Mesenchymal stem cell (in vitro differentiated cells and primary cell): ENCODE results near the gene CD300LD.
"Not testable (repeated sequence)": the region's sequence is repeated elsewhere in the genome, so short reads cannot be mapped to it uniquely, and the experiment has no call there.

Source experiments
- DNase-seq: peaks from one replicate; pipeline ENCODE4 v3.0.0-alpha.2; 2013
- H2AFZ ChIP-seq: one replicate; pipeline ENCODE4 v1.6.1; 2013; ENCODE audit warnings: low read depth, mild to moderate bottlenecking, control low read depth, inconsistent platforms, low read length, moderate library complexity
- H2AK5ac ChIP-seq: 2 replicates; pipeline ENCODE4 v1.6.1; 2013; ENCODE audit warnings: low read length, moderate library complexity, mild to moderate bottlenecking, inconsistent platforms; ENCODE audit not compliant: severe bottlenecking
- H2BK120ac ChIP-seq: one replicate; pipeline ENCODE4 v1.6.1; 2013; ENCODE audit warnings: low read depth, mild to moderate bottlenecking, inconsistent platforms, low read length, moderate library complexity
- H2BK12ac ChIP-seq, 2 experiments: one replicate each; pipeline ENCODE4 v1.6.1; 2013; ENCODE audit warnings: inconsistent platforms in 2 of 2, low read length in 2 of 2, mild to moderate bottlenecking in 2 of 2, moderate library complexity in 2 of 2, control low read depth in 1 of 2
- H2BK15ac ChIP-seq: one replicate; pipeline ENCODE4 v1.6.1; 2013; ENCODE audit warnings: mild to moderate bottlenecking, low read depth, inconsistent platforms; ENCODE audit not compliant: poor library complexity, severe bottlenecking
- H2BK5ac ChIP-seq: 2 replicates; pipeline ENCODE4 v1.6.1; 2013; ENCODE audit warnings: low read depth, mild to moderate bottlenecking, low read length, control low read depth, inconsistent platforms; ENCODE audit not compliant: poor library complexity, severe bottlenecking
- H3K14ac ChIP-seq, 2 experiments: one replicate each; pipeline ENCODE4 v1.6.1; 2013; ENCODE audit warnings: inconsistent platforms in 2 of 2, low read length in 2 of 2, control low read depth in 1 of 2, mild to moderate bottlenecking in 1 of 2, moderate library complexity in 1 of 2
- H3K18ac ChIP-seq, 2 experiments: one replicate each; pipeline ENCODE4 v1.6.1; 2013; ENCODE audit warnings: inconsistent platforms in 2 of 2, low read length in 2 of 2, control low read depth in 1 of 2, low read depth in 1 of 2, mild to moderate bottlenecking in 1 of 2
- H3K23ac ChIP-seq, 2 experiments: one replicate each; pipeline ENCODE4 v1.6.1; 2013; ENCODE audit warnings: inconsistent platforms in 2 of 2, low read length in 2 of 2, mild to moderate bottlenecking in 2 of 2, moderate library complexity in 2 of 2, control low read depth in 1 of 2
- H3K27ac ChIP-seq: 2 replicates; pipeline ENCODE4 v1.5.1; 2013; ENCODE audit warnings: mild to moderate bottlenecking, moderate library complexity, low read length, control low read depth, inconsistent platforms; ENCODE audit not compliant: poor library complexity, severe bottlenecking
- H3K27me3 ChIP-seq, 2 experiments: 2 replicates each; pipeline versions ENCODE4 v1.6.1 to v1.7.0; 2013; ENCODE audit warnings: low read length in 2 of 2, mild to moderate bottlenecking in 2 of 2, moderate library complexity in 2 of 2, control low read depth in 1 of 2, inconsistent platforms in 1 of 2; ENCODE audit not compliant: control insufficient read depth in 1 of 2, insufficient read depth in 1 of 2
- H3K36me3 ChIP-seq, 2 experiments: 2 replicates each; pipeline versions ENCODE4 v1.6.1 to v1.7.0; 2013; ENCODE audit warnings: low read length in 2 of 2, control low read depth in 1 of 2, inconsistent platforms in 1 of 2, low read depth in 1 of 2, mild to moderate bottlenecking in 1 of 2; ENCODE audit not compliant: insufficient read depth in 2 of 2, control insufficient read depth in 1 of 2
- H3K4ac ChIP-seq, 2 experiments: one replicate each; pipeline ENCODE4 v1.6.1; 2013; ENCODE audit warnings: inconsistent platforms in 2 of 2, low read length in 2 of 2, mild to moderate bottlenecking in 2 of 2, moderate library complexity in 2 of 2, control low read depth in 1 of 2, low read depth in 1 of 2
- H3K4me1 ChIP-seq: 2 replicates; pipeline ENCODE4 v1.6.1; 2013; ENCODE audit warnings: low read depth, low read length, control low read depth; ENCODE audit not compliant: control insufficient read depth, insufficient read depth
- H3K4me2 ChIP-seq: 2 replicates; pipeline ENCODE4 v1.6.1; 2013; ENCODE audit warnings: low read length, mild to moderate bottlenecking, inconsistent platforms; ENCODE audit not compliant: poor library complexity, severe bottlenecking
- H3K4me3 ChIP-seq, 2 experiments: 2 replicates each; pipeline versions ENCODE4 v1.5.1 to v1.7.0; 2013; ENCODE audit warnings: low read length in 2 of 2, mild to moderate bottlenecking in 2 of 2, control low read depth in 1 of 2, low read depth in 1 of 2; ENCODE audit not compliant: insufficient read depth in 1 of 2
- H3K79me1 ChIP-seq: replicated peaks from 2 replicates; pipeline ENCODE4 v1.6.1; 2013; ENCODE audit warnings: mild to moderate bottlenecking, control low read depth, low read length, inconsistent platforms; ENCODE audit not compliant: poor library complexity, severe bottlenecking
- H3K9ac ChIP-seq: 2 replicates; pipeline ENCODE4 v1.7.0; 2013; ENCODE audit warnings: mild to moderate bottlenecking, low read length, moderate library complexity
- H3K9me3 ChIP-seq: 2 replicates; pipeline ENCODE4 v1.7.0; 2013; ENCODE audit warnings: mild to moderate bottlenecking, low read length; ENCODE audit not compliant: control insufficient read depth
- H4K8ac ChIP-seq: one replicate; pipeline ENCODE4 v1.6.1; 2013; ENCODE audit warnings: inconsistent platforms, mild to moderate bottlenecking, low read length, moderate library complexity
- H4K91ac ChIP-seq: one replicate; pipeline ENCODE4 v1.6.1; 2013; ENCODE audit warnings: mild to moderate bottlenecking, low read length, inconsistent platforms
- WGBS: methylation state at CpG from one replicate; pipeline ENCODE4 v1.1.7; 2013; ENCODE audit warnings: mixed read lengths; 5-methylcytosine and 5-hydroxymethylcytosine counted together

Gene CD300LD

DNA sequence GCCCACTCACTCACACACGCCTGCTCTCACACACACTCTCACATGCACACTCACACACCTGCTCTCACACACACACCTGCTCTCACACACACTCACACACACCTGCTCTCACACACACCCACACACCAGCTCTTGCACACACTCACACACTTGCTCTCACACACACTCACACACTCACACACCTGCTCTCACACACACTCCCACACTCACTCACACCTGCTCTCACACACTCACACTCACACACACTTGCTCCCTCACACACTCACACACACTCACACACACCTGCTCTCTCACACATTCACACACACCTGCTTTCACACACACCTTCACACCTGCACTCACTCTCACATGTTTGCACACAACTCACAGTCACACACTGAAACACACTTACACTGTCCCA lies 28.7 kb downstream of the CD300LD start:
- no peak overlapping the region for H2BK5ac ChIP-seq
- no peak overlapping the region for H2BK120ac ChIP-seq
- H2BK12ac ChIP-seq: no peak overlapping the region
- no peak overlapping the region for H3K18ac ChIP-seq
- no peaks in the 10 kb centered on the region for H3K36me3 ChIP-seq
- DNase-seq: no peak
- no peak overlapping the region for H3K27ac ChIP-seq
- H3K9ac ChIP-seq: no peak overlapping the region
- no peak overlapping the region for H3K4ac ChIP-seq
- H3K9me3 ChIP-seq: no peaks in the 10 kb centered on the region
- WGBS: 95% methylated on average over 1 of the region's 1 CpG
- no peak overlapping the region for H2AK5ac ChIP-seq
- H3K14ac ChIP-seq: no peak overlapping the region
- H3K4me1 ChIP-seq: peaks cover 4% of the 10 kb centered on the region
- H4K8ac ChIP-seq: no peak overlapping the region
- no peaks in the 10 kb centered on the region for H3K79me1 ChIP-seq
- no peak overlapping the region for H3K4me2 ChIP-seq
- H3K4me3 ChIP-seq: no peak overlapping the region
- H4K91ac ChIP-seq: no peak overlapping the region
- H2BK15ac ChIP-seq: no peak overlapping the region
- H3K23ac ChIP-seq: no peak overlapping the region
- peaks cover 28 to 67% of the 10 kb centered on the region in 2 experiments for H3K27me3 ChIP-seq
- no peak overlapping the region for H2AFZ ChIP-seq

GRCh38 chr17:74561586-74561985 lies 30.5 kb downstream of the CD300LD start:
- H3K36me3 ChIP-seq: no peaks in the 10 kb centered on the region
- no peak overlapping the region for H3K14ac ChIP-seq
- WGBS: 59% methylated on average over 3 of the region's 3 CpGs
- H3K9me3 ChIP-seq: no peaks in the 10 kb centered on the region
- H4K91ac ChIP-seq: no peak overlapping the region
- no peak overlapping the region for H3K4me3 ChIP-seq
- H3K23ac ChIP-seq: no peak overlapping the region
- H2BK12ac ChIP-seq: no peak overlapping the region
- H3K4me2 ChIP-seq: no peak overlapping the region
- no peak overlapping the region for H4K8ac ChIP-seq
- no peak for DNase-seq
- no peak overlapping the region for H2BK5ac ChIP-seq
- no peak overlapping the region for H3K27ac ChIP-seq
- H2AFZ ChIP-seq: no peak overlapping the region
- no peaks in the 10 kb centered on the region for H3K4me1 ChIP-seq
- no peak overlapping the region for H3K9ac ChIP-seq
- peaks cover 32 to 72% of the 10 kb centered on the region in 2 experiments for H3K27me3 ChIP-seq
- H2AK5ac ChIP-seq: no peak overlapping the region
- no peaks in the 10 kb centered on the region for H3K79me1 ChIP-seq
- no peak overlapping the region for H2BK15ac ChIP-seq
- no peak overlapping the region for H3K4ac ChIP-seq
- H3K18ac ChIP-seq: no peak overlapping the region
- no peak overlapping the region for H2BK120ac ChIP-seq

- Histone ChIP-seq H2BK120ac (no peak overlapping the region), H3K4me1 (no peaks in the 10 kb centered on the region), H2BK12ac (no peak overlapping the region), H2BK15ac (no peak overlapping the region), H2AFZ (no peak overlapping the region), H2AK5ac (no peak overlapping the region), H3K36me3 (no peaks in the 10 kb centered on the region), H3K27me3 (peaks cover 28 to 75% of the 10 kb centered on the region in 2 experiments), H3K79me1 (no peaks in the 10 kb centered on the region), H3K9me3 (no peaks in the 10 kb centered on the region), H3K23ac (no peak overlapping the region), H3K4me3 (no peak overlapping the region), H3K27ac (no peak overlapping the region), H3K4me2 (no peak overlapping the region), H3K18ac (no peak overlapping the region), H4K8ac (no peak overlapping the region), H3K4ac (no peak overlapping the region), H3K9ac (no peak overlapping the region), H3K14ac (no peak overlapping the region), H4K91ac (no peak overlapping the region), H2BK5ac (no peak overlapping the region)
- 64% methylated on average over 6 of the region's 6 CpGs for WGBS
- no peak for DNase-seq
Observed at GRCh38 chr17:74558882-74559519, 33.1 kb downstream of the CD300LD start.

DNA sequence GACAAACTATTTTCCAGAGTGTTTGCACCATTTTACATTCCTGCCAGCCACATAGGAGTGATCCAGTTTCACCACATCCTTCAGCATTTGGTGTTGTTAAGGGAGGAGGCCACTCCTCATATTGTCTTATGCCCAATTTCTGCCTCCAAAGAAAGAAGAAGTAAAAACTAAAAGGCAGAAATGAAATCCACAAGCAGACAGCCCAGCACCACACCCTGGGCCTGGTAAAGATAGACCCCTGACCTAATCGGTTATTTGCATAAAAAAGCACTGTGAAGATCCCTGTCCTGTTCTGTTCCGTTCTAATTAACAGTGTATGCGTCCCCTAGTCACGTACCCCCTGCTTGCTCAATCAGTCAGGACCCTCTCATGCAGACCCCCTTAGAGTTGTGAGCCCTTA lies 33.7 kb downstream of the CD300LD start:
- not testable (repeated sequence) for H3K18ac ChIP-seq, H4K8ac ChIP-seq, H3K4ac ChIP-seq, H3K36me3 ChIP-seq, H3K9ac ChIP-seq, H3K4me3 ChIP-seq, H3K4me2 ChIP-seq, H3K4me1 ChIP-seq, H3K14ac ChIP-seq, H2AFZ ChIP-seq, H2BK12ac ChIP-seq, H2BK15ac ChIP-seq, H3K79me1 ChIP-seq, H2BK120ac ChIP-seq, H2AK5ac ChIP-seq, H3K27ac ChIP-seq, H4K91ac ChIP-seq, H2BK5ac ChIP-seq, H3K9me3 ChIP-seq, H3K23ac ChIP-seq, DNase-seq
- peaks cover 28 to 74% of the 10 kb centered on the region in 2 experiments for H3K27me3 ChIP-seq
- WGBS: 70% methylated on average over 4 of the region's 4 CpGs
